Measurements from ENCODE around the gene ZNRF1. TPM values are rescaled to one million over a fixed set of nuclear protein-coding genes. Genes with fewer than 3 reads are reported as not detected.
A peak's percentile ranks its signal among the peaks of the same experiment; 100 is the strongest.

The ZNRF1 gene
- total and polyA plus RNA-seq, 2 of the 4 experiments (the other 2 are of a cell fraction), result 8.2 to 20.7 TPM

DNA sequence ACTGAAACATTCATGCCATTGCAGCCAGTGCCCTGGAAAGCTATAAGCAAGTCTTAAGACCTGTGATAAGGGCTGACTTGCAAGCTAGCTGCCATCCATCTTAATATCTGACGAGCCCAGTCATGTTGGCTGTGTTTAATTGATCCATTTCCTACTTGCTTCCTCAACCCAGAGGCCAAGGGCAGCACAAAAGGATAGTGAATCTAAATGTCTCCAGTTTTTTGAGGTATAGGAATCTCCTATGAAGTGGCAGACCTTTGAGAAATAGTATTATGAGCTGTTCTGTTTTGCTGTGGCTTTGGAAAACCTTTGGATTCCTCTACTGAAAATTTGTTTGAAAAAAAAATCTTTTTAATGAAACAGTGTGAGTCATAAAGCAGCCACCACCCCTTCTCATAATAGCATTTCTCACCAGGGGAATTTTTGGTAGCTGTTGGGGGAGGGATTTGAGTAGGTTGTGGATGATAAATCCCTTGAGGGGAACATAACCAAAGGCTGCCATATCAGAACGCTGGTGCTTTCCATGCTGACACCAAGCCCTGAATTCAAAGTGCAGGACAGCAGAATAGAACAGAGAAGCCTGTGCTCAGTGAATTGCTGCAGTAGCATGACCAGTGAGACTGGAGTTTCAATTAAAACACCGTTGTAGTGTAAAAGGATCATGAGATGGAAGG is 12.9 kb downstream of the ZNRF1 start:
- DNase-seq, result peak; percentile 92
- dilution Hi-C loops (cut with HindIII; ENCODE audit: low sequenced_read_pairs, unreplicated experiment), result no loop called here
- Histone ChIP-seq H2BK120ac (ENCODE audit: low read depth, low read length) (peak overlapping the region; percentile 50), H3K4me1 (ENCODE audit: control insufficient read depth, insufficient read depth, low read length) (peaks cover 12% of the 10 kb centered on the region), H3K9me3 (ENCODE audit: control insufficient read depth, insufficient read depth, low read length) (no peaks in the 10 kb centered on the region), H3K56ac (ENCODE audit: extremely low read depth, insufficient read depth, low read length) (no peak overlapping the region), H4K91ac (ENCODE audit: insufficient read depth, low read depth, low read length) (peak overlapping the region; percentile 33; the same call in 1 of the 2 replicates), H2AK9ac (replicated peaks; ENCODE audit: low read depth, low read length, poor library complexity) (no peak overlapping the region), H2BK20ac (ENCODE audit: low read depth, low read length) (peak overlapping the region; percentile 64), H2BK15ac (ENCODE audit: low read depth, low read length) (peak overlapping the region; percentile 25; the same call in 1 of the 3 replicates), H4K20me1 (ENCODE audit: insufficient read depth, low read length) (peaks cover 25% of the 10 kb centered on the region), H4K5ac (ENCODE audit: low read depth, low read length) (peak overlapping the region; percentile 41; the same call in 1 of the 2 replicates), H3K4me3 (ENCODE audit: insufficient read depth, low read depth, low read length) (no peak overlapping the region; the same call in 1 of the 2 replicates), H2BK5ac (ENCODE audit: low read depth, low read length, poor library complexity, severe bottlenecking) (peak overlapping the region; percentile 86), H3K4me2 (ENCODE audit: low read depth, low read length) (peak overlapping the region; percentile 88), H3K4ac (ENCODE audit: low read depth, low read length) (peak overlapping the region; percentile 76), H2AK5ac (ENCODE audit: low read depth, low read length) (peak overlapping the region; percentile 2; the same call in 1 of the 2 replicates), H3K9me1 (ENCODE audit: insufficient read depth, low read length) (peaks cover 14% of the 10 kb centered on the region), H3K36me3 (ENCODE audit: control insufficient read depth, insufficient read depth, low read length) (no peaks in the 10 kb centered on the region), H3K9ac (ENCODE audit: low read depth, low read length) (no peak overlapping the region; the same call in 1 of the 2 replicates), H2AFZ (replicated peaks; ENCODE audit: low read length, poor library complexity) (peak overlapping the region; percentile 25), H3K23ac (ENCODE audit: low read depth, low read length) (peak overlapping the region; percentile 55; the same call in 1 of the 2 replicates), H3K79me1 (ENCODE audit: low read depth in 1 of 2, low read length in 2 of 2) (peaks cover 30 to 73% of the 10 kb centered on the region in 2 experiments), H4K8ac (ENCODE audit: low read depth in 2 of 2, low read length in 2 of 2) (peak overlapping the region in 1 of 2 experiments; percentile 61; a peak in 2 of 4 replicates), H3K27ac (ENCODE audit: insufficient read depth, low read length) (peak overlapping the region; percentile 32), H3K14ac (replicated peaks; ENCODE audit: low read depth, low read length) (peak overlapping the region; percentile 59; the same call in 1 of the 2 replicates), H3K27me3 (ENCODE audit: control insufficient read depth, insufficient read depth, low read length) (no peaks in the 10 kb centered on the region), H3K18ac (ENCODE audit: low read depth, low read length) (peak overlapping the region; percentile 68; the same call in 1 of the 2 replicates)
- peak; percentile 95 for ATAC-seq (ENCODE audit: low read depth)
- CTCF ChIA-PET, result interaction anchor here (0.8 to 1.5 kb wide), 2 partner anchors 32 to 99 kb away, joined by 3 to 4 read pairs; no protein-coding TSS in a partner anchor
- in situ Hi-C loops (cut with MboI; ENCODE audit: low sequenced_read_pairs), result loop anchor here (5.0 kb wide), 1 partner anchor 76 kb away; no protein-coding TSS in a partner anchor
- 14% methylated on average over 1 of the region's 3 CpGs; no CpG with 5 or more reads in 1 of the 2 experiments for WGBS, 2 experiments (ENCODE audit: extremely low coverage in 2 of 2, insufficient read length in 1 of 2)
- no TSS peak for BruUV-seq (replicated peaks)
- intact Hi-C loops (cut with micrococcal nuclease), result loop anchor here (5.0 kb wide), 1 partner anchor 76 kb away; no protein-coding TSS in a partner anchor
- POLR2A ChIA-PET (ENCODE audit: unreplicated experiment), result interaction anchor here (0.6 kb wide), 1 partner anchor 13 kb away, joined by 3 read pairs; no protein-coding TSS in a partner anchor
- TF ChIP-seq, protein P1, sequence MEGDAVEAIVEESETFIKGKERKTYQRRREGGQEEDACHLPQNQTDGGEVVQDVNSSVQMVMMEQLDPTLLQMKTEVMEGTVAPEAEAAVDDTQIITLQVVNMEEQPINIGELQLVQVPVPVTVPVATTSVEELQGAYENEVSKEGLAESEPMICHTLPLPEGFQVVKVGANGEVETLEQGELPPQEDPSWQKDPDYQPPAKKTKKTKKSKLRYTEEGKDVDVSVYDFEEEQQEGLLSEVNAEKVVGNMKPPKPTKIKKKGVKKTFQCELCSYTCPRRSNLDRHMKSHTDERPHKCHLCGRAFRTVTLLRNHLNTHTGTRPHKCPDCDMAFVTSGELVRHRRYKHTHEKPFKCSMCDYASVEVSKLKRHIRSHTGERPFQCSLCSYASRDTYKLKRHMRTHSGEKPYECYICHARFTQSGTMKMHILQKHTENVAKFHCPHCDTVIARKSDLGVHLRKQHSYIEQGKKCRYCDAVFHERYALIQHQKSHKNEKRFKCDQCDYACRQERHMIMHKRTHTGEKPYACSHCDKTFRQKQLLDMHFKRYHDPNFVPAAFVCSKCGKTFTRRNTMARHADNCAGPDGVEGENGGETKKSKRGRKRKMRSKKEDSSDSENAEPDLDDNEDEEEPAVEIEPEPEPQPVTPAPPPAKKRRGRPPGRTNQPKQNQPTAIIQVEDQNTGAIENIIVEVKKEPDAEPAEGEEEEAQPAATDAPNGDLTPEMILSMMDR (conservative IDR thresholded peaks at IDR 0.05; ENCODE audit: low read depth, low read length), result no peak
- no peak for TF ChIP-seq CEBPB (IDR thresholded peaks at IDR 0.05; ENCODE audit: low read depth, low read length)
- no peak for TF ChIP-seq SMC3 (IDR thresholded peaks at IDR 0.05; ENCODE audit: low read depth, low read length)
- TF ChIP-seq MXI1 (IDR thresholded peaks at IDR 0.05; ENCODE audit: borderline replicate concordance, low read depth, low read length), result no peak
- TF ChIP-seq NFE2L2 (IDR thresholded peaks at IDR 0.05; ENCODE audit: low read depth, low read length), result no peak
- TF ChIP-seq FOS (IDR thresholded peaks at IDR 0.05; ENCODE audit: low read depth, low read length), result peak; percentile 68
- TF ChIP-seq RAD21 (IDR thresholded peaks at IDR 0.05; ENCODE audit: low read length), result 0 out of 2 replicates have a peak, but pooled peaks have one; percentile 8
- TF ChIP-seq, protein P2, sequence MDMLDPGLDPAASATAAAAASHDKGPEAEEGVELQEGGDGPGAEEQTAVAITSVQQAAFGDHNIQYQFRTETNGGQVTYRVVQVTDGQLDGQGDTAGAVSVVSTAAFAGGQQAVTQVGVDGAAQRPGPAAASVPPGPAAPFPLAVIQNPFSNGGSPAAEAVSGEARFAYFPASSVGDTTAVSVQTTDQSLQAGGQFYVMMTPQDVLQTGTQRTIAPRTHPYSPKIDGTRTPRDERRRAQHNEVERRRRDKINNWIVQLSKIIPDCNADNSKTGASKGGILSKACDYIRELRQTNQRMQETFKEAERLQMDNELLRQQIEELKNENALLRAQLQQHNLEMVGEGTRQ (IDR thresholded peaks at IDR 0.05; ENCODE audit: low read depth, low read length), result no peak
- no peak for TF ChIP-seq RCOR1 (IDR thresholded peaks at IDR 0.05; ENCODE audit: insufficient replicate concordance, low read length)
- TF ChIP-seq, protein P3, sequence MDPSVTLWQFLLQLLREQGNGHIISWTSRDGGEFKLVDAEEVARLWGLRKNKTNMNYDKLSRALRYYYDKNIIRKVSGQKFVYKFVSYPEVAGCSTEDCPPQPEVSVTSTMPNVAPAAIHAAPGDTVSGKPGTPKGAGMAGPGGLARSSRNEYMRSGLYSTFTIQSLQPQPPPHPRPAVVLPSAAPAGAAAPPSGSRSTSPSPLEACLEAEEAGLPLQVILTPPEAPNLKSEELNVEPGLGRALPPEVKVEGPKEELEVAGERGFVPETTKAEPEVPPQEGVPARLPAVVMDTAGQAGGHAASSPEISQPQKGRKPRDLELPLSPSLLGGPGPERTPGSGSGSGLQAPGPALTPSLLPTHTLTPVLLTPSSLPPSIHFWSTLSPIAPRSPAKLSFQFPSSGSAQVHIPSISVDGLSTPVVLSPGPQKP (IDR thresholded peaks at IDR 0.05; ENCODE audit: borderline replicate concordance, low read depth, low read length), result no peak
- 0 out of 2 replicates have a peak, but pooled peaks have one; percentile 14 for TF ChIP-seq MAZ (IDR thresholded peaks at IDR 0.05; ENCODE audit: borderline replicate concordance, low read depth, low read length)
- TF ChIP-seq BHLHE40 (IDR thresholded peaks at IDR 0.05; ENCODE audit: low read depth, low read length), result no peak
